ENCODE data around the gene PRR30. TPM values are rescaled to one million over a fixed set of nuclear protein-coding genes. Genes with fewer than 3 reads are reported as not detected.

PRR30 gene
- total and polyA plus RNA-seq, 2 donors (not counting 3 experiments of a cell fraction or from before 2014, with no cell fraction given): not detected

GRCh38 chr2:27133905-27134780 lies 5.1 kb downstream of the PRR30 start, which contains the start of gene PREB:
PREB (minus strand) TSS chr2:27134636; CDS start chr2:27134421, 215 bp downstream.
- peak within 1 kb of the TSS; percentile 87 for H3K4me2 ChIP-seq (ENCODE audit: insufficient read depth, low read length)
- TF ChIP-seq FOS (IDR thresholded peaks at IDR 0.05; ENCODE audit: borderline replicate concordance, insufficient read depth, low read length) (no peak), GATA2 (IDR thresholded peaks at IDR 0.05; ENCODE audit: insufficient read depth, insufficient read length, low read depth, low read length) (no peak), EZH2 (IDR thresholded peaks at IDR 0.05; ENCODE audit: borderline replicate concordance, low read depth, low read length, severe bottlenecking) (no peak), MAX (IDR thresholded peaks at IDR 0.05; ENCODE audit: insufficient read depth, insufficient read length) (no peak), JUN (IDR thresholded peaks at IDR 0.05; ENCODE audit: borderline replicate concordance, insufficient read depth, insufficient read length, low read depth) (no peak), MYC (IDR thresholded peaks at IDR 0.05; ENCODE audit: low read depth, low read length) (no peak), POLR2AphosphoS5 (IDR thresholded peaks at IDR 0.05; ENCODE audit: insufficient read depth, low read depth, low read length) (peak; percentile 90), CTCF (IDR thresholded peaks at IDR 0.05; ENCODE audit: extremely low read depth in 1 of 2, insufficient read depth in 1 of 2, low read depth in 1 of 2, low read length in 2 of 2) (peak; percentile 13 to 48), POLR2A (IDR thresholded peaks at IDR 0.05; ENCODE audit: low read depth, low read length) (peak; percentile 90)
- intact Hi-C loops (cut with micrococcal nuclease): loop anchor here (1.0 kb wide), 4 partner anchors 11 to 83 kb away; partner anchors contain the start of genes ABHD1, AGBL5, ATRAID and KHK
- peak within 1 kb of the TSS; percentile 94 for H2AFZ ChIP-seq (ENCODE audit: low read depth, low read length)
- ChIA-PET CTCF (interaction anchor here (0.6 to 2.2 kb wide), 16 partner anchors 9 to 169 kb away, joined by 3 to 14 read pairs (median 4); partner anchors contain the start of genes ABHD1, AGBL5, KHK and TRIM54), POLR2A (interaction anchor here (1.5 to 1.9 kb wide), 2 partner anchors 10 to 84 kb away, joined by 3 to 7 read pairs; partner anchors contain the start of gene ABHD1)
- H3K9ac ChIP-seq (replicated peaks; ENCODE audit: extremely low read depth, insufficient read depth, low read length): peak within 1 kb of the TSS; percentile 86
- no peaks in the 10 kb centered on the region for H3K27me3 ChIP-seq (ENCODE audit: control insufficient read depth in 2 of 2, insufficient read depth in 2 of 2, low read length in 2 of 2)
- peak; percentile 97 for DNase-seq (ENCODE audit: low read depth, low spot score)
- no TSS peak for BruUV-seq (replicated peaks)
- FAIRE-seq: peak; percentile 96
- H3K4me1 ChIP-seq (ENCODE audit: control insufficient read depth, extremely low read depth, insufficient read depth, low read length): peaks cover 10% of the 10 kb centered on the region
- dilution Hi-C loops (cut with MboI; ENCODE audit: extremely low pct_ligation_motif_present, low sequenced_read_pairs): no loop called here
- H3K9me3 ChIP-seq (replicated peaks; ENCODE audit: control insufficient read depth, insufficient read depth, low read length): no peaks in the 10 kb centered on the region
- H4K20me1 ChIP-seq (replicated peaks; ENCODE audit: control insufficient read depth, extremely low read depth, insufficient read depth, low read length): no peaks in the 10 kb centered on the region
- H3K27ac ChIP-seq (ENCODE audit: insufficient read depth, low read depth, low read length): peak within 1 kb of the TSS; percentile 72
- H3K4me3 ChIP-seq (replicated peaks in 1 of 3; ENCODE audit: insufficient read depth in 1 of 3, low read depth in 1 of 3, low read length in 3 of 3): peak within 1 kb of the TSS; percentile 78 to 97 (median 84)
- no peaks in the 10 kb centered on the region for H3K9me1 ChIP-seq (replicated peaks; ENCODE audit: control insufficient read depth, extremely low read depth, insufficient read depth, low read length)
- peaks cover 6 to 27% of the 10 kb centered on the region in 2 experiments for H3K36me3 ChIP-seq (ENCODE audit: control insufficient read depth in 2 of 2, extremely low read depth in 1 of 2, insufficient read depth in 2 of 2, low read length in 2 of 2)
- peaks cover 18% of the 10 kb centered on the region for H3K79me2 ChIP-seq (ENCODE audit: control insufficient read depth, insufficient read depth, low read length)

All from endothelial cell of umbilical vein (primary cell).